Measurements from ENCODE around the gene IRAK2.

GRCh38 chr3:10189557-10190354 lies 25.0 kb downstream of the IRAK2 start:
- TF ChIP-seq CTCF (conservative IDR thresholded peaks at IDR 0.05 in 1 of 2, IDR thresholded peaks at IDR 0.05 in 1 of 2; ENCODE audit: low read depth in 1 of 2, low read length in 2 of 2): no peak
- no peak for TF ChIP-seq EZH2 (IDR thresholded peaks at IDR 0.05; ENCODE audit: low read length, missing control alignments)

Measured in fibroblast of lung (primary cell).